Measurements from ENCODE around the gene GNL3. TPM values are rescaled to one million over a fixed set of nuclear protein-coding genes. Genes with fewer than 3 reads are reported as not detected.
A peak's percentile ranks its signal among the peaks of the same experiment; 100 is the strongest.

GNL3 gene
- total RNA-seq, 2 experiments from 2014 or later = 104 to 106 TPM

DNA sequence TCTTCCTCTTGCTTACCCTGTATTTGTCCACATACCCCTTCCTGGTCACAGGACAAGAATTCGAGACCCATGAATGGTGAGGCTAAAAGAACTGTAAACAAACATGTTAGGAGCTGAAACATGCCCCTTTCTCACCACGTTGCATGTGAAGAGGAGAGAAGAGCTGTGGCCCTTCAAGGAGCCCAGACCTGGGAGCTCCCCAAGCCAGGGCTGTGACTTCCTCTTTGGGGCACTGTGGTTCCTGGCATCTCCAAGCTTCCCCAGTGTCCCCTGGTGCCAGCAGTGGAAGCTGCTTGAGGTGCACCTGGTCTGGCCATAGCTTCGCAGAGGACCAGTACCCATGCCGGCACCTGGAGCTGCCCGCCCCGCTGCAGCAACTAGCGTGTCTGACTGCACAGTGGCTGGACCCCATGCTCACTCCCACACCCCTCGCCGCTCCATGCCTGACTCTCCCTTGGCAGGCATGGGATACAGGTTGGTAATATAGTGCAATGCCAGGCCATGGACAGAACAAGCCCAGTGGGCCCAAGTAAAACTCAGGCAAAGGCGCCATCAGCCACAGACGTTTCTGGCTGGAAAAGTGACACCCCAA lies 30.0 kb downstream of the GNL3 start:
- TF ChIP-seq, protein P1, sequence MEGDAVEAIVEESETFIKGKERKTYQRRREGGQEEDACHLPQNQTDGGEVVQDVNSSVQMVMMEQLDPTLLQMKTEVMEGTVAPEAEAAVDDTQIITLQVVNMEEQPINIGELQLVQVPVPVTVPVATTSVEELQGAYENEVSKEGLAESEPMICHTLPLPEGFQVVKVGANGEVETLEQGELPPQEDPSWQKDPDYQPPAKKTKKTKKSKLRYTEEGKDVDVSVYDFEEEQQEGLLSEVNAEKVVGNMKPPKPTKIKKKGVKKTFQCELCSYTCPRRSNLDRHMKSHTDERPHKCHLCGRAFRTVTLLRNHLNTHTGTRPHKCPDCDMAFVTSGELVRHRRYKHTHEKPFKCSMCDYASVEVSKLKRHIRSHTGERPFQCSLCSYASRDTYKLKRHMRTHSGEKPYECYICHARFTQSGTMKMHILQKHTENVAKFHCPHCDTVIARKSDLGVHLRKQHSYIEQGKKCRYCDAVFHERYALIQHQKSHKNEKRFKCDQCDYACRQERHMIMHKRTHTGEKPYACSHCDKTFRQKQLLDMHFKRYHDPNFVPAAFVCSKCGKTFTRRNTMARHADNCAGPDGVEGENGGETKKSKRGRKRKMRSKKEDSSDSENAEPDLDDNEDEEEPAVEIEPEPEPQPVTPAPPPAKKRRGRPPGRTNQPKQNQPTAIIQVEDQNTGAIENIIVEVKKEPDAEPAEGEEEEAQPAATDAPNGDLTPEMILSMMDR (IDR thresholded peaks at IDR 0.05) = no peak
- no peak overlapping the region for H3K4me3 Mint-ChIP-seq
- peaks cover 14% of the 10 kb centered on the region for H3K4me1 Mint-ChIP-seq (ENCODE audit: low read depth)
- Histone ChIP-seq H3K4me1 (ENCODE audit: insufficient read depth, low read length) (peaks cover 6% of the 10 kb centered on the region), H3K36me3 (ENCODE audit: insufficient read depth, low read length) (peaks cover 16% of the 10 kb centered on the region), H3K4me3 (ENCODE audit: low read length) (no peak overlapping the region), H3K27ac (ENCODE audit: low read depth in 1 of 2, low read length in 2 of 2) (no peak overlapping the region), H3K9me3 (ENCODE audit: control insufficient read depth in 1 of 2, insufficient read depth in 1 of 2, low read length in 2 of 2) (no peaks in the 10 kb centered on the region), H3K27me3 (ENCODE audit: control insufficient read depth in 1 of 2, insufficient read depth in 2 of 2, low read length in 2 of 2) (no peaks in the 10 kb centered on the region)
- intact Hi-C loops (cut with DNase I, micrococcal nuclease) = no loop called here
- CTCF ChIA-PET = no interaction called here
- H3K27me3 Mint-ChIP-seq = no peaks in the 10 kb centered on the region
- H3K36me3 Mint-ChIP-seq (ENCODE audit: low read depth) = peaks cover 30% of the 10 kb centered on the region
- POLR2A ChIA-PET = no interaction called here
- no peak for DNase-seq
- ATAC-seq (ENCODE audit: poor library complexity) = no peak
- H3K9me3 Mint-ChIP-seq = no peaks in the 10 kb centered on the region
- no peak overlapping the region for H3K27ac Mint-ChIP-seq

DNA sequence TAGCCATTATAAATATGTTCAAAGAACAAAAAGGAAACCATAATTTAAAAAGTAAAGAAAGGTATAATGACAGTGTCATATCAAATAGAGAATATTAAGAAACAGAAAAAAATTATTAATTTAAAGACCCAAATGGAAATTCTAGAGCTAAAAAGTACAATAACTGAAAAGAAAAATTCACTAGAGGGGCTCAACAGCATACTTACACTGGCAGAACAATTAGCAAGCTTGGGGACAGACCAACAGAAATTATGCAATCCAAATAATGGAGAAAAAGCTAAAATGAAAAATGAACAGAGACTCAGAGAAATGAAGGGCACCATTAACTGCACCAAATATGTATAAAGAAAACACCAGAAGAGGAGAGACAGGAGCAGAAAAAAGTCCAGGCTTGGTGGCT lies 33.8 kb downstream of the GNL3 start:
- peak overlapping the region in 1 of 2 donors; percentile 7 for H3K27ac ChIP-seq (ENCODE audit: low read depth in 1 of 2, low read length in 2 of 2)
- TF ChIP-seq, protein P1 (IDR thresholded peaks at IDR 0.05) = no peak
- ATAC-seq (ENCODE audit: poor library complexity) = no peak
- Mint-ChIP-seq H3K36me3 (ENCODE audit: low read depth) (peaks cover 18% of the 10 kb centered on the region), H3K4me1 (ENCODE audit: low read depth) (peaks cover 31% of the 10 kb centered on the region), H3K9me3 (no peaks in the 10 kb centered on the region), H3K27me3 (no peaks in the 10 kb centered on the region), H3K27ac (peak overlapping the region; percentile 78), H3K4me3 (no peak overlapping the region)
- intact Hi-C loops (cut with DNase I, micrococcal nuclease) = no loop called here
- H3K4me3 ChIP-seq (ENCODE audit: low read length) = no peak overlapping the region
- ChIA-PET CTCF (interaction anchor here (0.6 kb wide), 1 partner anchor 52 kb away, joined by 3 read pairs; no protein-coding TSS in a partner anchor), POLR2A (interaction anchor here (2.2 kb wide), 1 partner anchor 14 kb away, joined by 23 read pairs; the partner anchor contains the start of genes GLT8D1 and SPCS1)
- peaks cover 14% of the 10 kb centered on the region for H3K36me3 ChIP-seq (ENCODE audit: insufficient read depth, low read length)
- H3K9me3 ChIP-seq (ENCODE audit: control insufficient read depth in 1 of 2, insufficient read depth in 1 of 2, low read length in 2 of 2) = no peaks in the 10 kb centered on the region
- no peaks in the 10 kb centered on the region for H3K27me3 ChIP-seq (ENCODE audit: control insufficient read depth in 1 of 2, insufficient read depth in 2 of 2, low read length in 2 of 2)
- peaks cover 21% of the 10 kb centered on the region for H3K4me1 ChIP-seq (ENCODE audit: insufficient read depth, low read length)
- no peak for DNase-seq

GRCh38 chr3:52721002-52721729 lies 35.3 kb downstream of the GNL3 start:
- TF ChIP-seq, protein P1 (IDR thresholded peaks at IDR 0.05) = no peak
- ATAC-seq (ENCODE audit: poor library complexity) (peak; percentile 89), DNase-seq (peak in 8 of 14 experiments; percentile 3 to 61 (median 27))
- Histone ChIP-seq H3K4me1 (ENCODE audit: insufficient read depth, low read length) (peaks cover 21% of the 10 kb centered on the region), H3K27ac (ENCODE audit: low read depth in 1 of 2, low read length in 2 of 2) (peak overlapping the region in 1 of 2 donors; percentile 63), H3K27me3 (ENCODE audit: control insufficient read depth in 1 of 2, insufficient read depth in 2 of 2, low read length in 2 of 2) (no peaks in the 10 kb centered on the region), H3K36me3 (ENCODE audit: insufficient read depth, low read length) (peaks cover 14% of the 10 kb centered on the region), H3K4me3 (ENCODE audit: low read length) (no peak overlapping the region), H3K9me3 (ENCODE audit: control insufficient read depth in 1 of 2, insufficient read depth in 1 of 2, low read length in 2 of 2) (no peaks in the 10 kb centered on the region)
- H3K4me3 Mint-ChIP-seq = peak overlapping the region; percentile 13
- peaks cover 18% of the 10 kb centered on the region for H3K36me3 Mint-ChIP-seq (ENCODE audit: low read depth)
- H3K9me3 Mint-ChIP-seq = no peaks in the 10 kb centered on the region
- H3K27ac Mint-ChIP-seq = peak overlapping the region; percentile 78
- POLR2A ChIA-PET = interaction anchor here (1.1 to 2.2 kb wide), 4 partner anchors 10 to 36 kb away, joined by 3 to 23 read pairs (median 6); partner anchors contain the start of genes GLT8D1, GNL3, PBRM1 and SPCS1
- H3K4me1 Mint-ChIP-seq (ENCODE audit: low read depth) = peaks cover 31% of the 10 kb centered on the region
- intact Hi-C loops (cut with DNase I, micrococcal nuclease) = no loop called here
- CTCF ChIA-PET = no interaction called here
- no peaks in the 10 kb centered on the region for H3K27me3 Mint-ChIP-seq
